ENCODE measurements around the gene PITPNC1. TPM values are rescaled to one million over a fixed set of nuclear protein-coding genes. Genes with fewer than 3 reads are reported as not detected.
"Not testable (repeated sequence)": the region's sequence is repeated elsewhere in the genome, so short reads cannot be mapped to it uniquely, and the experiment has no call there.

The PITPNC1 gene
- total RNA-seq, 1 experiment from 2014 or later: 24.0 TPM

DNA sequence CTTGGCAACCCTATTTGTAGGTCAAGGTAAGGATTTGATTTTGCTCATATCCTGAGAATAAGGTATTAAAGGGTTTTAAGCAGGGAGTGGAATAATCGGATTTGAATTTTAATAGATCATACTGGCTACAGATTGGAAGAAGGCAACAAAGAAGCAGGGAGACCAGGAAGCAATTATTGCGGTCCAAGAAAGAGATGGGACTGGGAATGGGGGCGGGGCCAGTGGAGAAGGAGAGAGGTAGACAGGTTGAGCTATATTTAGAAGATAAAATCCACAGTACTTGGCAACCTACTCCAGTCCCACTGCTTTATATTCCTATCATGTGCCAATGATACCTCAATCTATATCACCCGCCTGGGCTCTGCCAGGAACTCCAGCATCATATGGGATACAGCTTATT is 334.8 kb downstream of the PITPNC1 start:
- DNase-seq (ENCODE audit: low spot score): no peak
- in situ Hi-C loops (cut with HindIII; ENCODE audit: low sequenced_read_pairs): no loop called here

- in situ Hi-C loops (cut with HindIII; ENCODE audit: low sequenced_read_pairs): no loop called here
- DNase-seq (ENCODE audit: low spot score): no peak
Observed at GRCh38 chr17:67712375-67712774, 335.3 kb downstream of the PITPNC1 start.

DNA sequence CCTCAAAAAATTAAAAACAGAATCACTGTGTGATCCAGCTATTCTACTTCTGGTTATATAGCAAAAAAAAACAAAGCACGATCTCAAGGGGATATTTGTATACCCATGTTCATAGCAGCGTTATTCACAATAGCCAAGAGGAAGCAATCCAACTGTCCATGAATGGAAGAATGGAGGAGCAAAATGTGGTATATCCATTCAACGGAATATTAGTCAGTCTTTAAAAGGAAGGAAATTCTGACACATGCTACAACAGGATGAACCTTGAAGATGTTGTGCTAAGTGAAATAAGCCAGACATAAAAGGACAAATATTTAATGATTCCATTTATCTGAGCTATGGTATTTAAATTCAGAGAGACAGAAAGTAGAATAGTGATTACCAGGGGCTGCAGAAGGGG is 336.1 kb downstream of the PITPNC1 start:
- in situ Hi-C loops (cut with HindIII; ENCODE audit: low sequenced_read_pairs): no loop called here
- no peak for DNase-seq (ENCODE audit: low spot score)

DNA sequence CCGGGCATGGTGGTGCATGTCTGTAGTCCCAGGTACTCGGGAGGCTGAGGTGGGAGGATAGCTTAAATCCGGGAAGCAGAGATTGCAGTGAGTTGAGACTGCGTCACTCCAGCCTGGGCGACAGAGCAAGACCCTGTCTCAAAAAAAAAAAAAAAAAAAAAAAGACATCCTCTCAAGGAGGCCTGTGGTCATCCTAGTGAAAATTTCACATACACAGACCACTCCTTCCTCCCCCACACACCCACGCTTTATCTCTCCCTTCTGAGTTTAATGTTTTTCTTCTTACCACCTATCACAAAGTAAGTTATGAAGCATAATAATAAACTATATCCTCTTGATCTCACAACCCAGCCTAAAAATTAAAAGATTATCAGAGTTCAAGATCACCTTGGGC is 339.3 kb downstream of the PITPNC1 start:
- in situ Hi-C loops (cut with HindIII; ENCODE audit: low sequenced_read_pairs): no loop called here
- DNase-seq (ENCODE audit: low spot score): no peak

- in situ Hi-C loops (cut with HindIII; ENCODE audit: low sequenced_read_pairs): no loop called here
- no peak for DNase-seq (ENCODE audit: low spot score)
Observed at GRCh38 chr17:67717192-67717623, 340.1 kb downstream of the PITPNC1 start.

DNA sequence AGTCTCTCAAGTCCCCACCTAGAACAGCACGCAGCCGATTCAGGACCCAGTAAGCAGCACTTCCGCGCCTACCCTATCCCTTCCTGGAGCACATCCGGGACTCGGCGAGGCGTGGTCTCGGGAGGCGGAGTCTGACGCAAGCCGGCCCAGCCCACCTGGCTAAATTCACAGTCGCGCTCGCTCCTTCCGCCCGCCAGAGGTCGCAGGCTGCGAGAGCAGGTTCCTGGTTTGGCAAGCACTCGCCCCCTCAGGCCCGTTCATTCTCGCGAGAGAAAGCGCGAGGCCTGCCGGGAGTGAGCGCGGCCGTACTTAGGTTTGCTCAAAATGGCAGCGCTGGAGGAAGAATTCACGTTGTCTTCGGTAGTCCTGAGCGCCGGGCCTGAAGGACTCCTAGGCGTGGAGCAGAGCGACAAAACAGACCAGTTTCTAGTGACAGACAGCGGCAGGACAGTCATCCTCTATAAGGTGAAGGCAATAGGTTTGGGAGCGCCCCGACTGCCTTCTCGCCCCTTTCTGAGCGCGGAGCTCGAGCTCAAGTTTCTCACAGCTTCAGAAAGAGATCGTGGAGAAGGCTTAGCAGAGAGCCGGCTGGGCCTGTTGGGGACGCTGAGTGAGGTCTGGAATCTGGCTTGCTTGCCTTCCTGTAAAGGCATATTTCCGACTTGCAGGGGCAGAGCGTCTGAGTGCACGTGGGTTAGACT is 340.7 kb downstream of the PITPNC1 start, which contains the start of gene NOL11:
TSS of gene NOL11 (plus strand) at position 313 of the 701 bp plus-strand sequence. CDS start at position 325, 12 bp downstream.
- in situ Hi-C loops (cut with HindIII; ENCODE audit: low sequenced_read_pairs): no loop called here
- DNase-seq (ENCODE audit: low spot score): peak; percentile 99

DNA sequence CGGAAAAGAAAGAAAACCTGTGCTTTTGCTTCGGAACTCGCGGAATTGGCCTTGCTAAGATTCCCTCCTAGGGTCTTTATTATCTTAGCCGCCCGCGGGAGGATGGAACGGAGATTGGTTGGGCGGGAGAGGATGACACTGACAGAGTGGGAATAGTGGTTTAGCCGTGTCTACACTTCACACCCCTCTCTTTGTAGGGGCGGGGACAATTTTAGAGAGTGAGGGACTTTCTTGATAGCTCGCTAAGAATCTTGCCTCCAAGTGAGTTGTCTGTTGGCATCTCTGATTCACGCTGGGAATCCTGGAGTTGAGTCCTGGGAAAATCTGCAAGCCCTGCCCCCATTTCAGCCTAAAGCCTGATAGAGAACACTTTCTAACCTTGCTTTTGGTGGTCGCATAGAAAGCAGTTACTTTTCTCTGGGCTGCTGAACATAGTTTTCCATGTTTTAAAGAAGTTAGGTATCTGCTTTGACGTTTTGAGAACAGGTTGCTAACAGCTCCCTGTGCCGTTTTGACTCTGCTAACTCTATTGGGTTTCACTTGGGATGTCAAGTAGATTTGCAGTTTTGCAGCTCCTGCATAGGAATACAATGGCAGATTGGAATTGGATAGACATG is 341.4 kb downstream of the PITPNC1 start:
- no peak for DNase-seq (ENCODE audit: low spot score)
- in situ Hi-C loops (cut with HindIII; ENCODE audit: low sequenced_read_pairs): no loop called here

GRCh38 chr17:67725373-67725791 is 348.3 kb downstream of the PITPNC1 start:
- no peak for DNase-seq (ENCODE audit: low spot score)

GRCh38 chr17:67725807-67726206 is 348.7 kb downstream of the PITPNC1 start:
- no peak for DNase-seq (ENCODE audit: low spot score)
- in situ Hi-C loops (cut with HindIII; ENCODE audit: low sequenced_read_pairs): no loop called here

More at GRCh38 chr17:67725373-67725791, 348.3 kb downstream of the PITPNC1 start:
- in situ Hi-C loops (cut with HindIII; ENCODE audit: low sequenced_read_pairs): no loop called here

GRCh38 chr17:67727152-67728039 is 350.3 kb downstream of the PITPNC1 start:
- DNase-seq (ENCODE audit: low spot score); in situ Hi-C loops (cut with HindIII; ENCODE audit: low sequenced_read_pairs): not testable (repeated sequence)

DNA sequence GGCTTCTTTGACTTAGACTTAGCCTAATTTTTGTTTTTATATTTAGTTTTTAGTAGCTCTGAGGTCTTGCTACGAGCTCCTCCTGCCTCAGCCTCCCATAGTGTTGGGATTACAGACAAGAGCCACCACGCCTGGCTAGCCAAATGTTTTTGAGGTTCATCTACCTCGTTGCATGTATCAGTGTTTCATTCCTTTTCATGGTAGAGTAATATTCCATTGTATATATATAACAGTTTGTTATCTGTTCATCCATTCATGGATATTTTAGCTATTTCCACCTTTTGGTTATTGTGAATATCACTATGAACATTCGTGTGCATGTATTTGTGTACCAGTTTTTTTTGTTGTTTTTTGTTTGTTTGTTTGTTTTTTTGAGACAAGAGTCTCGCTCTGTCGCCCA is 352.8 kb downstream of the PITPNC1 start:
- in situ Hi-C loops (cut with HindIII; ENCODE audit: low sequenced_read_pairs): no loop called here
- no peak for DNase-seq (ENCODE audit: low spot score)

- no peak for DNase-seq (ENCODE audit: low spot score)
- in situ Hi-C loops (cut with HindIII; ENCODE audit: low sequenced_read_pairs): no loop called here
Observed at GRCh38 chr17:67730731-67731130, 353.6 kb downstream of the PITPNC1 start.

- no peak for DNase-seq (ENCODE audit: low spot score)
- in situ Hi-C loops (cut with HindIII; ENCODE audit: low sequenced_read_pairs): no loop called here
Observed at GRCh38 chr17:67733449-67733848, 356.4 kb downstream of the PITPNC1 start.

DNA sequence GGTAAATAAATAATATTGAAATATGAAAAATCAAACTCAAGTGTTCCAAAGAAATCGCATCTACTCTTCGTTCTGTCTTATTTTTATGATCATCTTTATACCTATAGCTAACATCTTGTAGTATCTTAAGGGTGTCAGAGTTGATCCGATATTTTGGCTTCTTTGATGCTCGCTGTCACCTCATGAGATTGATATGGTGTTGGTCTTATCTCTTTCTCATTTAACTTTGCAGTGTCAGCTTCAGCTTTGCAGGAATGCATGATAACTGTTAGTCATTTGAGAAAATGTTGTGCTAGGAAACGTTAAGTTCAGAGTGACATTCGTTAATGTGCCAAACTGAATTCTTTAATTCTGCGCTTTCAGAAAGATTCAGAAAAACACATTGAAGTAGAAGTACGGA is 360.1 kb downstream of the PITPNC1 start:
- in situ Hi-C loops (cut with HindIII; ENCODE audit: low sequenced_read_pairs): no loop called here
- DNase-seq (ENCODE audit: low spot score): no peak

- in situ Hi-C loops (cut with HindIII; ENCODE audit: low sequenced_read_pairs): no loop called here
- no peak for DNase-seq (ENCODE audit: low spot score)
Observed at GRCh38 chr17:67742025-67742424, 364.9 kb downstream of the PITPNC1 start.

Other genes with a start within 250 kb of the PITPNC1 start
- 49.9 and 75.0 TPM in 2 replicates for gene HELZ, start 132.1 kb upstream of the PITPNC1 start, total RNA-seq (2014; rRNA removed; shearing (Covaris generic))
- 20.5 and 21.3 TPM in 2 replicates for gene PSMD12, start 10.7 kb upstream of the PITPNC1 start, total RNA-seq (2014; rRNA removed; shearing (Covaris generic))